GM13977 (cell line): Measurements from ENCODE around the gene AFAP1.

ENCODE experiments used
- DNase-seq: peaks from one replicate; pipeline ENCODE4 v3.0.0; 2012; ENCODE audit warnings: low spot score
- CTCF ChIP-seq: IDR thresholded peaks from 2 replicates; pipeline ENCODE4 v1.5.1; 2012; ENCODE audit warnings: mild to moderate bottlenecking, control low read depth; ENCODE audit not compliant: insufficient read depth; ENCODE audit errors: extremely low read depth, missing control alignments
- in situ Hi-C: fragments of 300-500 bp; cut with MboI; formaldehyde crosslinking; loops from one replicate; pipeline ENCODE4 v1.12.0; 2022; ENCODE audit warnings: low sequenced_read_pairs, low pct_unique_long_range_greater_than_20kb, mixed read lengths, inconsistent platforms; ENCODE audit not compliant: unreplicated experiment

AFAP1 gene

GRCh38 chr4:7811536-7812191, 128.0 kb downstream of the AFAP1 start:
- TF ChIP-seq CTCF = no peak
- in situ Hi-C loops = no loop called here
- DNase-seq = no peak

GRCh38 chr4:7810783-7811535, 128.7 kb downstream of the AFAP1 start:
- no peak for DNase-seq
- TF ChIP-seq CTCF = no peak
- in situ Hi-C loops = no loop called here

GRCh38 chr4:7808752-7809151, 130.9 kb downstream of the AFAP1 start:
- no peak for DNase-seq
- in situ Hi-C loops = loop anchor here (10.0 kb wide), 1 partner anchor 176 kb away; no protein-coding TSS in a partner anchor
- no peak for TF ChIP-seq CTCF

- DNase-seq = no peak
- in situ Hi-C loops = loop anchor here (10.0 kb wide), 1 partner anchor 177 kb away; no protein-coding TSS in a partner anchor
- no peak for TF ChIP-seq CTCF
Measured at GRCh38 chr4:7808181-7808580, 131.5 kb downstream of the AFAP1 start.

GRCh38 chr4:7807351-7807921, 132.2 kb downstream of the AFAP1 start:
- in situ Hi-C loops = loop anchor here (10.0 kb wide), 1 partner anchor 177 kb away; no protein-coding TSS in a partner anchor
- TF ChIP-seq CTCF = no peak
- no peak for DNase-seq

- in situ Hi-C loops = loop anchor here (10.0 kb wide), 1 partner anchor 178 kb away; no protein-coding TSS in a partner anchor
- no peak for TF ChIP-seq CTCF
- no peak for DNase-seq
Measured at GRCh38 chr4:7806338-7807090, 133.1 kb downstream of the AFAP1 start.
